HG03520 (cell line): ENCODE measurements around the gene SOCS3.
"Not testable (repeated sequence)": the region's sequence is repeated elsewhere in the genome, so short reads cannot be mapped to it uniquely, and the experiment has no call there.

ENCODE experiments used
- ATAC-seq: cut with Tn5 transposase; IDR thresholded peaks from one replicate; pipeline ENCODE4 v1.9.1; 2021; ENCODE audit warnings: mild to moderate bottlenecking, moderate library complexity; ENCODE audit not compliant: unreplicated experiment

The SOCS3 gene

DNA sequence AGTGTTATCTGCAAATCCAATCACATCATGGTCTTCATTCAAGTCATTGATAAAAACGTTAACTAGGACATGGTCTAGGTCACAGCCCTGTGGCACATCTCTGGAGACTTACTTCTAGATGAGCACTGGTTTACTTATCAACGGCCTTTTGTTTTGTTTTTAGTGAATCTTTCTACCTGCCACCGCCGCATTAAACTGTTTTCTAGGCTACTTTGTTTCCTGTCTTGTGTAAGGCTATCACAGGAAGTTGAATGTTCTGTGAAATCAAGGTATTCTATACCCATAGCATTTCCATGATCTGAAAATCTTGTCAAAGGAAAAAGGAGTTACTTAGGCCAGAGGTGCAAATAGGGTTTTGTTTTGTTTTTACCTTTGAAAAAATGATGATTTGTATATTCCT, 26.9 kb downstream of the SOCS3 start:
- ATAC-seq: no peak

DNA sequence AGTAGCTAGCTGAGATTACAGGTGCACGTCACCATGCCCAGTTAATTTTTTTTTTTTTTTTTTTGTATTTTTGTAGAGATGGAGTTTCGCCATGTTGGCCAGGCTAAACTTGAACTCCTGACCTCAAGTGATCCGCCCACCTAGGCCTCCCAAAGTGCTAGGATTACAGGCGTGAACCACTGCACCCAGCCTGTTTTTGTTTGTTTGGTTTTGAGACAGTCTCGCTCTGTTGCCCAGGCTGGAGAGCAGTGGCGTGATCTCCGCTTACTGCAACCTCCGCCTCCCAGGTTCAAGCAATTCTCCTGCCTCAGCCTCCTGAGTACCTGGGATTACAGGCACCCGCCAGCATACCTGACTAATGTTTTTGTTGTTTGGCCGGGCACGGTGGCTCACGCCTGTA, 28.5 kb downstream of the SOCS3 start:
- not testable (repeated sequence) for ATAC-seq

DNA sequence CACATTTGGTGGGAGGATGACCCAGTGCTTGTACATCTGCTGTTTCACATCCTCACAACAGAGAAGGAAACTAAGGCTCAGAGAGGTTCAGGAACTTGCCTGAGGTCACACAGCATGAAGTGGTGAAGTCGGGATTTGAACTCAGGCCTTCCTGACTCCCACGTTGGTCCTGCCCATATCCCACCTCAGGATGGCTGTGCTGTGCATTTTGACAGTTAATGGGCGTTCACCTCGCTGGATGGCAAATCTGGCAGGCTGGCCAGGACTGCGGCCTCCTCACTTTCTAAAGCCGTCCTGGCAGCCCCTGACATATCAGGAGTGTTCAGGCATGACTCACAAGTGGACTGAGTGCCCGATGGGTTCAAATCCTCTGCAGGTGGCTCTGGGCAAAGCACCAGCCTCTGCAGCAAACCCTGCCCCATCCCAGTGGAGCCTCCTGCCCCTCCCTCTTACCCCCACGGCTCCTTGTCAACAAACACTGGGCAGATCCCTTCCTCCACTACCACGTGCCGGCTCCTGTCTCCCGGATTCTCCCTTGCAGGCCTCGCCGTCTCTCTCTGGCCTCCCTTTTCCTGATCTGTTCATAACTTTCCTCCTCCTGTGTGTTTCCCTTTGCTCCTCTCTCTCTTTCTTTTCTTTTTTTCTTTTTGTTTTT, 29.2 kb downstream of the SOCS3 start:
- no peak for ATAC-seq

DNA sequence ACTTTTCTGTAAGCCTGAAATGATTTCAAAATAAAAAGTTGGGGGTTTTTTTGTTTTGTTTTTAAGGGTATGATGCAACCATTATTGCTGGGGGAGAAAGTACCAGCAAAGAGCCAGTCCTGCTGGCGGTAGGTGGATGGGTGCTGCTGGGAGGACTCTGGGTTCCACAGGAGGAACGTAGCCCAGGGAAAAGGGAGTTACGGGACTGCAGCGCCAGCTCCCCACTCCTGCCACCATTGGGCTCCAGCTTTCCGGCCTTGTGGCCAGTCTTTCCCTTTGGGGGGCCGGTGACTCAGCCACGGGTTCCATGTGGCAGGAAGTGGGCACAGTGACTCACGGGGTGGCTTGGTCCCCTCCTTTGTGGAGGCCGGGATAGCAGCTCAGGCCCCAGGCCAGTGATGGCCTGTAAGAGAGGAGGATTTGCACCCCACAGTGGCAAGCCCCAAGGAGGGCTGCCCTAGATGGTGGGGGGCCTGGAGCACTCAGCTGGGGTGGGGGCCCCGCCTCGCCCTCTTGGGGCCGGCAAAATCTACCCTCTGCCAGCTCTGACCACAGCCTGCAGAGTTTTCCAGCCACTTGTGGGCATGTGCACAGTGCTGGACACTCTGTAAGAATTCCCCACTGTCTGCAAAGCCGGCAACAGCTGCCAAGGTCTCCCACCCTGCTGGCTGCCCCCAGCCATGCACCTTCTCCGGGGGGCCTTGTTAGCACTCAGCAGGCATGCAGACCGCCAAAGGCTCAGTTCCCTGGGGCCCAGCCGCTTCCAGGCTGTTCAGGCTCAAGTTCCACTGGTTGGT, 30.4 kb downstream of the SOCS3 start:
- no peak for ATAC-seq

DNA sequence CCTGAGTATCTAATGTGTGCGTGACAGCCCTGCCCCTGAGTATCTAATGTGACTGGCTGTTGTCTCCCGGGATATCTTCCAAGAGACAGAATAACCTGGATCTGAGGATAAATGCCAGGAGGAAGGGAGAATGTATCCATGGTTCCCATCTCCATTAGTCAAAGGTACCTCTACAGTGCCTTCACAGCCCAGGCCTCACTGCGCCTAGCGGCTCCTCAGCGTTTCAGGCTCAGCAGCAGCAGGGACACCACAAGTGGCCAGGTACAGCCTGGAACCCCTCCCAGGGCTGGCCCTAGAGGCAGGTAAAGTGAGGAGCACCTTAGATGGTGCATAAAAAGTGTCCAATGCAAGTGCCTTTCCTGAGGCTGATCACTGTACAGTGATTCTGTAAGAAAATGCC, 32.0 kb downstream of the SOCS3 start:
- no peak for ATAC-seq

DNA sequence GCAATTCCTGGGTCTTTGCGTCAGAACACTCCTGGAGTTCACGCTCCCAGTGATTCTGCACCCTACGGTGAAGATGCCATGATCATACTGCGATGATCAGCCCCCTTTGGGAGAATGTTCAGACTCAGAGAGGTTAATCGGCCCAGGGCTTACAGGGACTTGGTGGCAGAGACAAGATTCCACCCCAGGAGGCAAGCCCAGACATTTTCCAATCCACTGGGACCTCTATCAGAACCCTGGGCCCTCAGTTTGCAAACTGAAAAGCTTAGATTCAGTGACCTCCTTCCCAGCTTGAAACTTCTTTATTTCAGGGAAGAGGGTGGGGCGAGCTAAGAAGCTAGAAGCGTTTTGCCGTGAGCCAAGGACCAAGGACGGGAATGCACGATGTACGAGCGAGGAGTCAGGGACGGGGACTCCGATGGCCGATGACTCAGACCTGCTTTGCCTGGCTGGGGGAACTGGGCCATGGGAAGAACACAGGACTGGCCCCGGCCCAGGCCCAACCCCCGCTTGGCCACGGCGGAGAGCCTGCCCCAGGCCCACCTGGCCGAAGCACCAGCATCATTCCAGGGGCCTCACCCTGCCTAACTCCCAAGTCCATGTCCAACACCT, 34.7 kb downstream of the SOCS3 start:
- ATAC-seq: no peak

DNA sequence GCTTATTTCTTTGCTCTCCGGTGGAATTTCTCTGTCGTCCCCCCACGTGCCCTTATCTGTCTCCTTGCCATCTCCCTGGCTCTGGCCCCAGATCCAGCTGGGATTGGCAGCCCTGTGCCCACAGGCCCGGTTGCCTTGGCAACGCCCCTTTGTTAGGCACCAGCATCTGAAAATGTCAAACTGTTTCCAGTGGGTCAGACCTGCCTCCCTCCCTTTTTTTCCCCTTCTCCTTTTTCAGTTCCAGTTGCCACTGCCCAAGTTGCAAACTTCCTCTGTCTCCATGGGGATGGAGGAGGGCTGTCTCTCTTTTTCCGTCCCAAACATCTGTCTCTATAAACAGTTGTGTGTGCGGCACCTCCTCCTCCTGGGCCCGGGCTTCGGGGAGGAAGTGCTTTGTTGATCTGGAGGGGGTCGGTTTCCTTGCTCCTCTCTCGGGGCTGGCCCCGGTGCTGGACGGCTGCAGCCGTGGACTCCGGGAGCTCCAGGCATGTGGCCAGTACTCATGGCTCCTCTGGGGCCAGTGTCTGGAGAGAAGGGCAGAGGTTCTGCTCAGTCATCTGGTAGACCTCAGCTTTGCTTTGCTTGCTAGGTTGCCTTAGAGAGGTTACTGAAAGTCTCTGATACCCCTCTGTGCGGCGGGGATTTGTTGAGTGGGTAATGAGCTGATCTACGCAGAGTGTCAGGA, 35.3 kb downstream of the SOCS3 start:
- no peak for ATAC-seq

DNA sequence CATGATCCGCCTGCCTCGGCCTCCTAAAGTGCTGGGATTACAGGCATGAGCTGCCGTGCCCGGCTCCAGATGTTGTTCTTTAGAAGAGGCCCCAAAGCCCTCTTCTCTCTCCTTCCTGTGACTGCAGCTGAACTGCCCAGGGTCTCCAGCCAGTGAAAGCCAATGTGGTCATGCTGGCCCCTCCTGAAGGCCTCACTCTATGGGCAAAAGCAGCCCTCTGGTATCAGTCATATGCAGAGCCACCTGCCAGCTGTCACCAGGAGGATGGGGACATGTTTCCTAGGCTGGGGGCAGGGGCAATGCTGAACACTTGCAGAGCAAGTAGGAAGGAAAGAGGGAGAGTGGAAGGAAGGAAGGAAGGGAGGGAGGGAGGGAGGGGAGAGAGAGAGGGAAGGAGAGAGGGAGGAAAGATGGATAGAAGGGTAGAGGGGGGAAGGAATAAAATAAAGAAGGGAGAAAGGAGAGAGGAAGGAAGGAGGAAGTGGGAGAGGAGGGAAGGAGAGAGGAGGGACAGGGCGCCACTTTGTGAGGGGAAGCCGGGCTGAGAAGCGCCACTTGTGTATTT, 36.0 kb downstream of the SOCS3 start:
- no peak for ATAC-seq

DNA sequence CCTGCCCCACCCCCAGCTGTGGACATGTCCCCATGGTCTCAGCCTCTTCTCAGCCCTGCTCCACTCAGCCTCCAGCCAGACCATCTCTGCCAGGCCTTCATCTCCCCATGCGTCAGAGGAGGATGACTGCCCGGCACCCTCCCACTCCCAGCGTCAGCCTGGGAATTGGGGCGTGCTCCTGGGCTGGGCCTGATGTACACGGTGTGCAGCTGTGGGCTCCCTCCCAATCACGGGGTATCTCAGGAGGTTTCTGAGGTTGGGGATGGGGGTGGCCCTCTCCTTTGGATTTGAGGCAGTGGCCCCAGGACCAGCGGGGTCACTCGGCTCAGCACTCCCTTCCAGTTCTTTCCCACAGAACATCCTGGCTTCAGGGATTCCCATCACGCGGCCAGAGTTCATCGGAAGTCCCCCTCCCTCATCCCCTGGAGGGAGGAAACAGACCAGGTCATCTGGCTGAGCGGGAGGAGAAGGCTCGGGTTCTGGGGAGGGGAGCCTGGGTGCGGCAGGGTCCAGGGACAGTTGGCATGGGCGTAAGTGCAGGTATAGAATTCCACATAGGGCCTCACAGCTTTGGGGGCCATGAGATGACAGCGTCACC, 36.9 kb downstream of the SOCS3 start:
- no peak for ATAC-seq

DNA sequence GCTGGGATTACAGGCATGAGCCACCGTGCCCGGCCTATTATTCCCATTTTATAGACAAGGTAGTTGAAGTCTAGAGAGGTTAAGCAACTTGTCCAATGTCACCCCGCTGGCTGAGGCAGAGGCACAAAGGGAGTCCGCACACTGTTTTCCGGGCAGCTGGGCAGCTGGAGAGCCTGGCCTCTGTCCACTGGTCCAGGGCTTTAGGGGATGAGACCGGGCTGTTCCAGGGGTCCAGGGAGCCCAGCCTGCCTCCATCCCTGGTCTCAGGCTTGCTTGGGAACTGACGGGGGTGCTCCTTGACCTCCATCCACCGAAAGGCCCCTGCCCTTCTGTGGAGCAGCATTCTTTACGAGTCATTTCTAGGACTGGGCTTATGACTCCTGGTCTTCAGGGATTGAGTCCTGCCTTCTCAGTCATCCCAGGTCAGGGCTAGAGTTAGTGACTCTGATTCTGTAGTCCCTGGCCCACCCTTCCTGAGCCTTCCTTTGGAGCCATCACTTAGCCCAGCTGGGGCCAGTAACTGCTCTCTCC, 37.5 kb downstream of the SOCS3 start:
- no peak for ATAC-seq

DNA sequence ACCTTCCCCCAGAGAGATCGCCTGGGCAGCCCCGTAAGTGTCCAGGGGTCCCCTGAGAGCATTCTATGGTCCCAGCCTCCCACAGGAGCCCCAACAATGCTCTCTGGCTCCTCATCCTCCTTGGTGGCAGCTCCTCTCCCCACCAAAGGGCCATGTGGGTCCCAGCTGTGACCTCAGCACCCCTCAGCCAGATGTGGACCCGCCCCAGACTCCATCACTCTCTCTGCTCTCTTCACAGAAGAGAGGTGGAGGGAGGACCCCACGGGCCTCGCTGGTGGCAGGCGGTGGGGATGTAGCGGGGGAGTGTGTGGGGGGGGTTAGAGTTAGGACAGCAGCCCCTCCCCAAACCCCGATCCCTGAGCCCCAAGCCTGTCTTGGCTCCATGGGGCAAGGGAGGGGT, 41.0 kb downstream of the SOCS3 start:
- no peak for ATAC-seq

DNA sequence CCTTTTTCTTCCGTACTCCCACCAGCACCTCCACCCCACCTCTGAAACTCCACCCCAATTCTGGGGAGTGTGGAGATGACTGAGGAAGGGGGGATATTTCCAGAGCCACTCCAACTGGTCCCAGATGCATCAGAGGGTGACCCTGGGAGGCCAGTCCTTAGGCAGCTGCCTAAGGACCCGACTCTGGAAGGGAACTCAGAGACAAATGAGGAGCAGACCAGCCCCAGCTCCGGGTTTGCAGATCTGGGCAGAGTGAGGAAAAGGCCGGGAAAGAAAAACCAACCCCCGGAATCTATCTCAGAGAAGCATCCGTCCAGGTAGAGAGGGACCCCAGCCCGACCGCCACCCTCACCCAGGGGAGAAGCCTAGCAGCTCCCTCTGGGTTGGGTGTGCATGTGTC, 41.5 kb downstream of the SOCS3 start:
- no peak for ATAC-seq

DNA sequence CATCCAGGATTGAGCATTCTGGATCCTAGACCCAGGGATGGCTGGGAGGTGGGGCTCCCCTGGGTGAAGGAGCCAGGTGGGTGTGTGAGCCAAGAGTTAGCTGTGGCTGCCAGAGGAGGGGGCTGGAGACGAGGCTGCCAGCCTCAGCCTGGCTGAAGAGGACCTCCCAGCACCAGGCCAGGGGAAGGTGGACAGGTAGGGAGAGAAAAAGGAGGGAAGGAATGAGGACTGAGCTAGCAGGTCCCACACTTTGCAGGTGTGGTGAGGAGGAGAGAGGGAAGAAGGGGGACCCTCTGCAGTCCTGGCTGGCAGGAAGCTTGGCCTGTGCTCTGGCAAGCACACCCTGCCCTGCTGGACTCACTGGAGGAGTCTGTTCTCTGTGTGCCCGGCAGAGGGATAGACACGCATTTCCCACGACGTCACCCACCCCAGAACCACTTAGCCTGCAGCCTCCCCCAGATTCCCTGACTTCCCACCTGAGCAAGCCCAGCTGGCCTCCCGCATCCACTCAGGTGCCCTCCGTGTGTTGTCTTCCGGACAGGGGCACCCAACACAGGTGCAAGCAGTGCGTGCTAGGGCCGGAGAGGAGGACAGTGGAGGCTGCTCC, 42.0 kb downstream of the SOCS3 start:
- ATAC-seq: no peak

DNA sequence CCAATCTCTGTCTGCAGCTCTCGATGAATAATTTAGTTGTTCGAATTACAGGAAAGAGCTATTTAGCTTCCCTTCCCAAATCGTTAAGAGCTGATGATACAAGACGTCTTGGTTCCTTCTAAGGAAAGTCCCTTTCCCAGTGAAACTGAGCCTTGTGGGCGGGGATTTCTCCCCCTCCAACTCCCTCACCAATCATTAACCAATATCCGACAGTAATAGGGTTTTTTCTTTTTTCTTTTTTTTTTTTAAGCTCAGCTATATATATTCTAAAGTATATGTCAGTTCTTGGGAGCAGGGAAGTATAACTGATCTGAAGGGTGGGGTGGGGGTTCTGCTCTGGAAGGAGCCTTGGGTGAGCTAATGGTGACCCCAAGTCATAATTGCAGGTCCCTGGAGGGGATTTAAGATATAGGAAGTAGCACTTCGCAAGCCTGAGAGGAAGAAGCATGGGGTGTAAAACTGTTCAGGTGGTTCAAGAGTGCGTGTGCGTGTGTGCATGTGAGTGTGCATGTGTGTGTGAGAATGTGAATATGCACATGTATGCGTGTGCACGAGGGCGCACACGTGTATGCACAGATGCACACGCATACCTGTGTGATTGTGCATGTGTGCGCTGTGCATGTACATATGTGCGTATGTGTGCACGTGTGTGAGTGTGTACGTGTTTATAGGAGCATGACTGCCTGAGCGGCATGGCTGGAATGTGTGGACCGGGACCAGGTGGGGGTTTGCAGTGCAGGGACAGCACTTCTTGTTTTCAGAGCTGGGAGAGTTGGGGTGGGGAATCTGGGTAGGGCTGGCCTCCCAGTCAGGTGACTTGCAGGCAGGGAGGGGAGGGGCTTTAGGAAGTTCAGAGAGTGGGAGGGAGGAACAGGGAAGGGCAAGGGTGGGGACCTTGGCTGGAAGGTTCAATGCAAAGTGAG, 42.7 kb downstream of the SOCS3 start:
- ATAC-seq: no peak

DNA sequence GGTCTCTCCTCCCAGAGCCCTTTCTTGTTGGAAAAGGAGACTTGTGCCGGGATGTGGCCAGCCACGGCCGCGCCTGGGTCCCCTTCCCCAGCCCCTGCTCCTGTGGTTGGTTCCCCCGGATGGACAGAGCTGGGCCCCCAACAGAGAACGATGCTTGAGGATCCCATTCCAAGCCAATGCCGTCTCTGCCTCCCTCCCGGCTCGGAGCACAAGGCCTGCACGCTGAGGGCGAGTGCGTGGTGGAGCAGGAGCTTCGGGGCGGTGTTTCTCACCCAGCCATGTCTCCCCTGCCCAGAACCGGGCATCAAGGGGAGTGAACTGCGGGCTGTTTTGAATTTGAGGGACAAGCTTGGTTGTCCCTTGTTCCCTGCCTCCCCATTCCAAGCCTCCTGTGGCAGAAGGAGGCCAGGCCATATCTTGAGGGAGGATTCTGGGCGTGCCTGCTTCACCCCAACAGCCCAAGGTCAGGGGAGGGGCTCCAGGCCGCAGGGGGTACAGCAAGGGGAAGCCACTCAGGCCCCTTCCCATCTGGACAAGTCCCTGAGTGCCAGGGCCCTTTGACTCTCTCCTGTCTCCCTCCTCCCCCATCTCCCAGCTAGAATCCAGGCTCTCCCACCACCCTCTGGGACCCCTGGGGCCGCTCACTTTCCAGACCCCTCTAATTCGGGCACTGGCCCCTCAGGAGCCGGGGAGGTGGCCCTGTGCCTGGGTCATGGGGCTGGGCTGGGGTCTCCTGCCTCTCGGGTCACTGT, 43.6 kb downstream of the SOCS3 start:
- no peak for ATAC-seq

DNA sequence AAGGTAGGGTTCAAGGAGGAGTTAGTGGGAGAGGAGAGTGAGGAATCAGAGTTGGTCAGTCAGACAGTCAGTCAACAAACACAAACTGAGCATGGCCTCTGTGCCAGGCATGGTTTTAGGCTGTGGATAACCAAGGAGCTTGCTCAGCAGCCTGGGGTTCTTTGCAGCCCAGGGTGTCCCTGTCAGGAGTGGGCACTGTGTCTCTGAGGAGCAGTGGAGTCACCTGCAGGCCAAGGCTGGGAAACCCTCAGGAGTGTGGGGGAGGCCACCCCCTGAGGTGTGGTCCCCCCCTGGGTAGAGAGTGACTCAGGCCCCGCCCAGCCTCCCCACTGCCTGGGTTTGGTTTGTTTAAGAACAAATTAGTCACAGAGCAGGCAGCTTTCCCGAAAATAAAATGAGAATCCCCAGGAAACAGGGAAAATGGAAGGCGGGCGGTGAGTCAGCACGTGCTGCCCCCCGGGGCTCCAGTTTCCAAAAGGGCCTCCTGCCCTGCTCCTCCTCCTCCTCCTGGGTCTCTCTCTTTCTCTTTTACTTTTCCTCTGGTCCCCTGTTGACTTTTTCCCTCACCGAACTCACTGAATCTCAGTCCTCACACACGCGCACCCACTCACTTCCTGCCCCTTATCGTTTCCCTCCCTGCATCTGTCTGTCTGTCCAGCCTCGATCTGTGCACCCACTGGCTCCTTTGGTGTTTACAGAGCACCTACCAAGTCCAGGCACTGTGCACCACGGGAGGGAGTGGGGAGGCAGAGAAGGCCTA, 44.3 kb downstream of the SOCS3 start:
- no peak for ATAC-seq

DNA sequence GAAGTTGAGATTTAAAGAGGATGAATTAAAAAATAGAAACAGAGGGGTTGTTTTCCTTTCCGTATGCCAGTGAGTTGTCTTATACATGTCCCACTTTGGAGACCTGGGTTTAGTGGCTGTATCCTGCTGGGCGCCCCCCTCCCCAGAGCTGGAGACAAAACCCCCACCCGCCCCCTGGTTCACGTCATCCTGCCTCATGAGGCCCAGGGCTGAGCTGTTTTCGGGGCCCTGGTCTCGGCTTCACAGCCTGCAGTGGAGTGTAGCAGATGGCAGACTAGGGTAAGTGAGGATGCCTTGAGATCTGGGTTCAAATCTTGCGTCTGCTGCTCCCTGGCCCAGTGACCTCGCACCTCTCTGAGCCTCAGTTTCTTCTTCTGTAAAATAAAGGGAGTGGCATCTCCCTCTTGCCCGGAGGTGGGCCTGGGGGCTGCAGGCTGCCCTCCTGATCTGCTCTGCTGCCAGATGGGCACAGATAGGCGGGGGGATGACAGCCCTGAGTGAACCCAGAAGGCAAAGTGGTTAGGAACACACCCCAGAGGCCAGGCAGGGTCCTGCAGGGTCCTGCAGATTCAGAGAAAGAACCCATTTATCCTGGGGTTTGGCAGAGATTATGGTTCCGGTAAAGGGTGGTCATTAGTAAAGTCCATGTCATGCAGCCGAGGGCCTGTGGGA, 45.1 kb downstream of the SOCS3 start:
- no peak for ATAC-seq
